ENCODE measurements around the gene DCD. TPM values are rescaled to one million over a fixed set of nuclear protein-coding genes. Genes with fewer than 3 reads are reported as not detected.

The DCD gene, protein sequence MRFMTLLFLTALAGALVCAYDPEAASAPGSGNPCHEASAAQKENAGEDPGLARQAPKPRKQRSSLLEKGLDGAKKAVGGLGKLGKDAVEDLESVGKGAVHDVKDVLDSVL
- not detected for total RNA-seq
- not detected for polyA plus RNA-seq (ENCODE audit: insufficient read depth, low read depth, low replicate concordance)
- long read RNA-seq, donor 1, result 0 reads
- long read RNA-seq, donor 2, result 0 reads
- long read RNA-seq, donor 3, result 0 reads
- long read RNA-seq, donor 4, result 0 reads
- long read RNA-seq, donor 5, result 0 reads
- long read RNA-seq, donor 6, result 0 reads
- long read RNA-seq, donor 7, result 0 reads
- long read RNA-seq, donor 8, result 0 reads
- long read RNA-seq, donor 9, result 0 reads
- long read RNA-seq, donor 10, result 0 reads

- Histone ChIP-seq H3K9me3 (ENCODE audit: control insufficient read depth in 2 of 3, insufficient read depth in 1 of 3, low read length in 3 of 3) (no peaks in the 10 kb centered on the region), H3K4me3 (ENCODE audit: low read length in 3 of 3) (no peak within 1 kb of the TSS), H3K27ac (ENCODE audit: low read depth in 2 of 2, low read length in 2 of 2) (no peak within 1 kb of the TSS), H3K9ac (ENCODE audit: low read length in 3 of 3) (no peak within 1 kb of the TSS), H3K36me3 (ENCODE audit: control insufficient read depth in 2 of 3, insufficient read depth in 3 of 3, low read length in 3 of 3) (no peaks in the 10 kb centered on the region), H3K4me1 (ENCODE audit: control insufficient read depth in 2 of 3, insufficient read depth in 2 of 3, low read depth in 1 of 3, low read length in 3 of 3) (no peaks in the 10 kb centered on the region), H3K27me3 (ENCODE audit: control insufficient read depth, insufficient read depth, low read length) (no peaks in the 10 kb centered on the region)
- FAIRE-seq, result no peak
- no peak for TF ChIP-seq CTCF (IDR thresholded peaks at IDR 0.05; ENCODE audit: borderline replicate concordance, extremely low read depth, insufficient read depth)
- no peak for DNase-seq
- intact Hi-C loops (cut with DNase I), result no loop called here
Measured at GRCh38 chr12:54648265-54648664, at the start of gene DCD. TSS of gene DCD (minus strand) at chr12:54648365. CDS start at chr12:54648303, 62 bp downstream.

DNA sequence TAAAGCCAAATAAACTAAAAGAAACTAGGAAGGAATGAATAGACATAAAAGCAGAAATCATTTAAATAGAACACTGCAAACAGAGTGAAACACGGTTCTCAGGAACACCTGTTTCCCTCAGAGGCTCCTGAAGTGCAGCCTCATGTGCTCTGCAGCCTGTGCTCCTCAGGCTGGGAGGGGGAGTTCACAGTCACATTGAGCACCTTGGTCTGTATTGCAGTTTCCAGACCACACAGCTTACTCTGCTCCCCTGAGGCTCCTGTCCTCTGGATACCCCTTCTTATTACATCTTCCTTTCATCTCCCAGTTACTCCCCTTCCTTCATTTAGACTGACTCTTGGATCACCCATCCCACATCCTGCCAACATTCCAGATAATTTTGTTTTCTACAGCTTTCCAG, 49.7 kb upstream of the DCD start:
- H3K36me3 ChIP-seq (ENCODE audit: control insufficient read depth in 2 of 3, insufficient read depth in 3 of 3, low read length in 3 of 3), result no peaks in the 10 kb centered on the region
- TF ChIP-seq CTCF (IDR thresholded peaks at IDR 0.05; ENCODE audit: borderline replicate concordance, extremely low read depth, insufficient read depth), result no peak
- no peak for FAIRE-seq
- H3K27ac ChIP-seq (ENCODE audit: low read depth in 2 of 2, low read length in 2 of 2), result no peak overlapping the region
- no peak overlapping the region for H3K4me3 ChIP-seq (ENCODE audit: low read length in 3 of 3)
- H3K4me1 ChIP-seq (ENCODE audit: control insufficient read depth in 2 of 3, insufficient read depth in 2 of 3, low read depth in 1 of 3, low read length in 3 of 3), result no peaks in the 10 kb centered on the region
- DNase-seq, result no peak
- no peaks in the 10 kb centered on the region for H3K9me3 ChIP-seq (ENCODE audit: control insufficient read depth in 2 of 3, insufficient read depth in 1 of 3, low read length in 3 of 3)
- H3K27me3 ChIP-seq (ENCODE audit: control insufficient read depth, insufficient read depth, low read length), result no peaks in the 10 kb centered on the region
- intact Hi-C loops (cut with DNase I), result no loop called here
- no peak overlapping the region for H3K9ac ChIP-seq (ENCODE audit: low read length in 3 of 3)

- no peak for TF ChIP-seq CTCF (IDR thresholded peaks at IDR 0.05; ENCODE audit: borderline replicate concordance, extremely low read depth, insufficient read depth)
- Histone ChIP-seq H3K4me1 (ENCODE audit: control insufficient read depth in 2 of 3, insufficient read depth in 2 of 3, low read depth in 1 of 3, low read length in 3 of 3) (no peaks in the 10 kb centered on the region), H3K27me3 (ENCODE audit: control insufficient read depth, insufficient read depth, low read length) (no peaks in the 10 kb centered on the region), H3K9me3 (ENCODE audit: control insufficient read depth in 2 of 3, insufficient read depth in 1 of 3, low read length in 3 of 3) (no peaks in the 10 kb centered on the region), H3K9ac (ENCODE audit: low read length in 3 of 3) (no peak overlapping the region), H3K4me3 (ENCODE audit: low read length in 3 of 3) (no peak overlapping the region), H3K27ac (ENCODE audit: low read depth in 2 of 2, low read length in 2 of 2) (no peak overlapping the region), H3K36me3 (ENCODE audit: control insufficient read depth in 2 of 3, insufficient read depth in 3 of 3, low read length in 3 of 3) (no peaks in the 10 kb centered on the region)
- no peak for DNase-seq
- no peak for FAIRE-seq
- intact Hi-C loops (cut with DNase I), result no loop called here
Measured at GRCh38 chr12:54692353-54692752, 44.2 kb upstream of the DCD start.
